Measurements from ENCODE around the gene FER. TPM values are rescaled to one million over a fixed set of nuclear protein-coding genes. Genes with fewer than 3 reads are reported as not detected.
A peak's percentile ranks its signal among the peaks of the same experiment; 100 is the strongest.

FER gene
- total and polyA plus RNA-seq, 2 of the 8 experiments (the other 6 are each of a cell fraction or from before 2014, with no cell fraction given): 1.3 to 15.8 TPM

DNA sequence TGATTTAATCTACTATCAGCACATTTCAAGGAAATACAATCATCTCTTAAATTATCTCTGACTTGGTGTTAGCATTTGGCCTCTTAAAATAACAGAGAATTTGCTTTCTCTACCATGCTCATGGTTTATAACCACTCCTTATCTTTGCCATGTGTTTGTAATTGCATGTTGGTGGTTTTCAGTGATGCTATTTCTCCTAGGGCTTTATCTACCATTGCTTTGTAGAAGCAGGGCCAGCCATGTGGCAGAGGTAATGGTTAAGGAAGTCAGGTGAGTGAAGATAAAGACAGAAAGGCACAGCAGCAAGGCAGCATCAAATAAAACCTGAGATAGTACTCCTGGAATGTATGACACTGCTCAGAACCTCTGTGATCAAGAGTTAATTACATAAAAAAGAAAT, 206.2 kb downstream of the FER start:
- H3K27ac ChIP-seq (ENCODE audit: low read depth, low read length): no peak overlapping the region
- H3K56ac ChIP-seq (replicated peaks; ENCODE audit: insufficient read length, low read depth, low read length): no peak overlapping the region
- no peak overlapping the region for H3K18ac ChIP-seq (ENCODE audit: extremely low read depth, low read length)
- H2BK12ac ChIP-seq (ENCODE audit: low read depth, low read length): no peak overlapping the region
- POLR2A ChIA-PET (ENCODE audit: partially characterized antibody): no interaction called here
- no peaks in the 10 kb centered on the region for H3K79me2 ChIP-seq (ENCODE audit: control insufficient read depth in 1 of 2, insufficient read depth in 2 of 2, low read length in 2 of 2)
- no peak overlapping the region for H2BK20ac ChIP-seq (ENCODE audit: low read length)
- H3K4me3 ChIP-seq (ENCODE audit: extremely low read depth in 1 of 4, insufficient read depth in 2 of 4, low read depth in 3 of 4, low read length in 4 of 4): no peak overlapping the region
- no peak overlapping the region for H2BK120ac ChIP-seq (replicated peaks; ENCODE audit: low read depth, low read length)
- no peaks in the 10 kb centered on the region for H3K23me2 ChIP-seq (ENCODE audit: low read depth, low read length)
- no peak overlapping the region for H2AK5ac ChIP-seq (ENCODE audit: low read depth, low read length)
- no peak overlapping the region for H2AFZ ChIP-seq (ENCODE audit: low read length)
- no peak overlapping the region for H2BK5ac ChIP-seq (ENCODE audit: low read depth, low read length)
- H3K23ac ChIP-seq (ENCODE audit: insufficient read length): no peak overlapping the region
- H3K36me3 ChIP-seq (ENCODE audit: control insufficient read depth in 2 of 4, insufficient read depth in 4 of 4, low read length in 3 of 4): no peaks in the 10 kb centered on the region
- no peaks in the 10 kb centered on the region for H3K79me1 ChIP-seq (ENCODE audit: low read depth, low read length)
- H3K9ac ChIP-seq (replicated peaks in 1 of 4; ENCODE audit: extremely low read depth in 1 of 4, low read depth in 3 of 4, low read length in 3 of 4): no peak overlapping the region
- no peaks in the 10 kb centered on the region for H3K9me3 ChIP-seq (ENCODE audit: insufficient read depth in 2 of 2, low read depth in 1 of 2, low read length in 1 of 2)
- peak; percentile 32 for FAIRE-seq
- no peak for DNase-seq (ENCODE audit: low read depth in 1 of 2, low spot score in 2 of 2)
- CTCF ChIA-PET (ENCODE audit: partially characterized antibody): no interaction called here
- H4K91ac ChIP-seq (replicated peaks; ENCODE audit: insufficient read length, low read length): no peak overlapping the region
- no peak overlapping the region for H3K14ac ChIP-seq (ENCODE audit: insufficient read length)
- H2BK15ac ChIP-seq (ENCODE audit: low read length): no peak overlapping the region
- H3K4me2 ChIP-seq (ENCODE audit: insufficient read depth in 1 of 2, low read depth in 2 of 2, low read length in 2 of 2): no peak overlapping the region
- H4K8ac ChIP-seq (ENCODE audit: extremely low read depth, insufficient read depth, low read length): no peak overlapping the region
- H4K5ac ChIP-seq (ENCODE audit: insufficient read length, low read depth, low read length): no peak overlapping the region
- no peaks in the 10 kb centered on the region; a peak in 1 of 7 replicates for H3K27me3 ChIP-seq (replicated peaks in 1 of 4; ENCODE audit: control insufficient read depth in 3 of 4, extremely low read depth in 1 of 4, insufficient read depth in 3 of 4, low read length in 3 of 4)
- no peaks in the 10 kb centered on the region for H3K4me1 ChIP-seq (replicated peaks in 1 of 4; ENCODE audit: control insufficient read depth in 3 of 4, insufficient read depth in 4 of 4, low read length in 3 of 4)
- H3K4ac ChIP-seq (replicated peaks; ENCODE audit: insufficient read length, low read depth, low read length): no peak overlapping the region
- H4K20me1 ChIP-seq (replicated peaks in 1 of 2; ENCODE audit: control insufficient read depth in 1 of 2, insufficient read depth in 2 of 2, low read length in 2 of 2): no peaks in the 10 kb centered on the region
- TF ChIP-seq POU5F1 (IDR thresholded peaks at IDR 0.05; ENCODE audit: low read depth, low read length) (no peak), BRCA1 (IDR thresholded peaks at IDR 0.05; ENCODE audit: low read depth, low read length) (no peak), EGR1 (IDR thresholded peaks at IDR 0.05; ENCODE audit: borderline replicate concordance, low read depth, low read length) (no peak), TCF12 (IDR thresholded peaks at IDR 0.05; ENCODE audit: low read depth, low read length) (no peak), BCL11A (IDR thresholded peaks at IDR 0.05; ENCODE audit: low read depth in 2 of 2, low read length in 2 of 2) (no peak), CBX5 (IDR thresholded peaks at IDR 0.05; ENCODE audit: low read depth, low read length) (no peak), KDM1A (IDR thresholded peaks at IDR 0.05; ENCODE audit: borderline replicate concordance, low read length) (no peak), MAFK (IDR thresholded peaks at IDR 0.05; ENCODE audit: low read depth, low read length) (no peak), RFX5 (IDR thresholded peaks at IDR 0.05; ENCODE audit: borderline replicate concordance, low read depth, low read length) (no peak), SAP30 (IDR thresholded peaks at IDR 0.05; ENCODE audit: insufficient read depth, insufficient replicate concordance, low read length) (no peak), CTBP2 (IDR thresholded peaks at IDR 0.05; ENCODE audit: borderline replicate concordance, insufficient read depth, insufficient read length, low read length) (no peak), HDAC6 (IDR thresholded peaks at IDR 0.05; ENCODE audit: low read depth, low read length) (no peak), KDM4A (IDR thresholded peaks at IDR 0.05; ENCODE audit: low read depth, low read length, severe bottlenecking) (no peak)
- TF ChIP-seq, protein P1, sequence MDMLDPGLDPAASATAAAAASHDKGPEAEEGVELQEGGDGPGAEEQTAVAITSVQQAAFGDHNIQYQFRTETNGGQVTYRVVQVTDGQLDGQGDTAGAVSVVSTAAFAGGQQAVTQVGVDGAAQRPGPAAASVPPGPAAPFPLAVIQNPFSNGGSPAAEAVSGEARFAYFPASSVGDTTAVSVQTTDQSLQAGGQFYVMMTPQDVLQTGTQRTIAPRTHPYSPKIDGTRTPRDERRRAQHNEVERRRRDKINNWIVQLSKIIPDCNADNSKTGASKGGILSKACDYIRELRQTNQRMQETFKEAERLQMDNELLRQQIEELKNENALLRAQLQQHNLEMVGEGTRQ (IDR thresholded peaks at IDR 0.05; ENCODE audit: low read length): no peak
- TF ChIP-seq, protein P2, sequence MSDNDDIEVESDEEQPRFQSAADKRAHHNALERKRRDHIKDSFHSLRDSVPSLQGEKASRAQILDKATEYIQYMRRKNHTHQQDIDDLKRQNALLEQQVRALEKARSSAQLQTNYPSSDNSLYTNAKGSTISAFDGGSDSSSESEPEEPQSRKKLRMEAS (IDR thresholded peaks at IDR 0.05): no peak
